Tibial artery (tissue), 4 donors: Measurements from ENCODE around the gene PCDH12.

ENCODE experiments used
- DNase-seq, 2 donors: peaks; one replicate each; pipeline ENCODE4 v3.0.0-alpha.2; 2019
- H3K27ac ChIP-seq, 2 donors: fragments of 200-600 bp; sonication (generic) in 1 of 2; 1 replicate in 1 of 2; 2 replicates in 1 of 2; pipeline ENCODE4 v1.5.1; 2018 to 2019; ENCODE audit warnings: mild to moderate bottlenecking in 1 of 2
- H3K27me3 ChIP-seq, 2 donors: fragments of 200-600 bp; sonication (generic) in 1 of 2; one replicate each; pipeline versions ENCODE4 v1.5.1 to v1.6.0; 2016 to 2019
- H3K36me3 ChIP-seq, 3 donors: fragments of 200-600 bp; sonication (generic) in 2 of 3; one replicate each; pipeline ENCODE4 v1.5.1; 2016 to 2019; ENCODE audit warnings: mild to moderate bottlenecking in 2 of 3
- H3K4me1 ChIP-seq, 4 donors: fragments of 200-600 bp; sonication (generic) in 2 of 4; 1 replicate in 3 of 4; 2 replicates in 1 of 4; pipeline ENCODE4 v1.5.1; 2016 to 2019
- H3K4me3 ChIP-seq, 2 donors: fragments of 200-600 bp; sonication (generic) in 1 of 2; 1 replicate in 1 of 2; 2 replicates in 1 of 2; pipeline ENCODE4 v1.5.1; 2018 to 2019; ENCODE audit warnings: mild to moderate bottlenecking in 2 of 2
- H3K9me3 ChIP-seq, 3 donors: fragments of 200-600 bp; sonication (generic) in 1 of 3; one replicate each; pipeline ENCODE4 v1.5.1; 2016 to 2019
- intact Hi-C: fragments of 100-400 bp; cut with DNase I; formaldehyde crosslinking; loops from one replicate; pipeline ENCODE4 v1.15.0; 2023; ENCODE audit warnings: low total_unique reads
- TF ChIP-seq, protein P1 (sequence below), 2 experiments: fragments of 200-600 bp in 1 of 2; fragments of 450-650 bp in 1 of 2; IDR thresholded peaks; one replicate each; pipeline ENCODE4 v1.5.1; 2017 to 2019; ENCODE audit warnings: antibody characterized with exemption in 2 of 2, mild to moderate bottlenecking in 1 of 2, moderate library complexity in 1 of 2

Gene PCDH12

DNA sequence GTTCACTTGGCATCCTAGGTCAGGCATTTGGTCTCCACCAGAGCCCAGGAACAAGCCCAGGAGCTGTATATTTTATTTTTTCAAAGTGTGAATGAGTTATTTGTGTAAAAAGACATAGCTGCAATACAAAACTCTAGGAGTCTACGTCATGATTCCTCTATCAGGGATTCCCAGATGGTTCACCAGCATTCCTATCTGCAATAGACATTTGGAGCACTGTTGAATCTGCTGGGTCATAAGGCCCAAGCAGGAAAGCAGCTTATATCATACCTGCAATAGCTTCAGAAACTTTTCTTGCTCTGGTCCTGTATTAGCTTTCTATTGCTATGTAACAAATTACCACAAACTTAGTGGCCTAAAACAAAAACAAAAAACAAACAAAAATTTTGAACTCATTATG is 51.0 kb downstream of the PCDH12 start:
- Histone ChIP-seq H3K36me3 (no peaks in the 10 kb centered on the region), H3K4me1 (no peaks in the 10 kb centered on the region), H3K4me3 (no peak overlapping the region), H3K27ac (no peak overlapping the region), H3K9me3 (no peaks in the 10 kb centered on the region), H3K27me3 (peaks cover 0 to 2% of the 10 kb centered on the region in 2 donors)
- intact Hi-C loops, result loop anchor here (10.0 kb wide), 1 partner anchor 48 kb away; the partner anchor contains the start of gene PCDH12
- TF ChIP-seq, protein P1, sequence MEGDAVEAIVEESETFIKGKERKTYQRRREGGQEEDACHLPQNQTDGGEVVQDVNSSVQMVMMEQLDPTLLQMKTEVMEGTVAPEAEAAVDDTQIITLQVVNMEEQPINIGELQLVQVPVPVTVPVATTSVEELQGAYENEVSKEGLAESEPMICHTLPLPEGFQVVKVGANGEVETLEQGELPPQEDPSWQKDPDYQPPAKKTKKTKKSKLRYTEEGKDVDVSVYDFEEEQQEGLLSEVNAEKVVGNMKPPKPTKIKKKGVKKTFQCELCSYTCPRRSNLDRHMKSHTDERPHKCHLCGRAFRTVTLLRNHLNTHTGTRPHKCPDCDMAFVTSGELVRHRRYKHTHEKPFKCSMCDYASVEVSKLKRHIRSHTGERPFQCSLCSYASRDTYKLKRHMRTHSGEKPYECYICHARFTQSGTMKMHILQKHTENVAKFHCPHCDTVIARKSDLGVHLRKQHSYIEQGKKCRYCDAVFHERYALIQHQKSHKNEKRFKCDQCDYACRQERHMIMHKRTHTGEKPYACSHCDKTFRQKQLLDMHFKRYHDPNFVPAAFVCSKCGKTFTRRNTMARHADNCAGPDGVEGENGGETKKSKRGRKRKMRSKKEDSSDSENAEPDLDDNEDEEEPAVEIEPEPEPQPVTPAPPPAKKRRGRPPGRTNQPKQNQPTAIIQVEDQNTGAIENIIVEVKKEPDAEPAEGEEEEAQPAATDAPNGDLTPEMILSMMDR (IDR thresholded peaks at IDR 0.05), result no peak
- no peak for DNase-seq

DNA sequence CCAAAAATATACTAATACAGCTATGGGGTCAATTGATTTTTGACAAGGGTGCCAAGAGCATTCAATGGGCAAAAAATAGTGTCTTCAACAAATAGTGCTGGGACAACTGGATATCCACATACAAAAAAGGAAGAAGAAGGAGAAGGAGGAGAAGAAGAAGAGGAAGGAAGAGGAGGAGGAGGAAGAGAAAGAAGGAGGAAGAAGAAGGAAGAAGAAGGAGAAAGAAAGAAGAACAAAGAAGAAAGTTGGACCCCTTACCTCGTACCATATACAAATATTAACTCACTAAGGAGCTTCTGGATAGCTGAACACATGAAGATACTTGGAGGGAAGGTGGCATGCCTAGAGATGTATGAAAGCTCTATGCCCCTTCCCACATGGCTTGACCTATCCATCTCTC is 51.5 kb downstream of the PCDH12 start:
- intact Hi-C loops, result loop anchor here (10.0 kb wide), 1 partner anchor 48 kb away; the partner anchor contains the start of gene PCDH12

DNA sequence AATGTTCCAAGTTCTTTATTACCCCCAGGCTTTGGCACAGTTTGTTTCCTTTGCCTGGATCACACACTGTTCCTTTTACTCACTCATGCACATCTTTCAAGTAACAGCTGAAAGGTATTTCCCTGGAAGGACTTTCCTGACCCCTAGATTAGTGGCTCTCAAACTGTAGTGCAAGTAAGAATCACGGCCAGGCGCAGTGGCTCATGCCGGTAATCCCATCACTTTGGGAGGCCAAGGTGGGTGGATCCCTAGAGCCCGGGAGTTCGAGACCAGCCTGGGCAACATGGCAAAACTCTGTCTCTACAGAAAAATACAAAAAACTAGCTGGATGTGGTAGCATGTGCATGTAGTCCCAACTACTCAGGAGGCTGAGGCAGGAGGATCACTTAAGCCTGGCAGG is 53.5 kb downstream of the PCDH12 start:
- TF ChIP-seq, protein P1 (IDR thresholded peaks at IDR 0.05), result no peak
- intact Hi-C loops, result loop anchor here (10.0 kb wide), 1 partner anchor 50 kb away; the partner anchor contains the start of gene PCDH12
- DNase-seq, result no peak

More for the DNA sequence above, 51.5 kb downstream of the PCDH12 start:
- no peak overlapping the region for H3K27ac ChIP-seq
- no peaks in the 10 kb centered on the region for H3K4me1 ChIP-seq
- DNase-seq, result no peak
- no peaks in the 10 kb centered on the region for H3K9me3 ChIP-seq
- TF ChIP-seq, protein P1 (IDR thresholded peaks at IDR 0.05), result no peak
- no peaks in the 10 kb centered on the region for H3K36me3 ChIP-seq
- H3K27me3 ChIP-seq, result peaks cover 0 to 1% of the 10 kb centered on the region in 2 donors
- H3K4me3 ChIP-seq, result no peak overlapping the region

DNA sequence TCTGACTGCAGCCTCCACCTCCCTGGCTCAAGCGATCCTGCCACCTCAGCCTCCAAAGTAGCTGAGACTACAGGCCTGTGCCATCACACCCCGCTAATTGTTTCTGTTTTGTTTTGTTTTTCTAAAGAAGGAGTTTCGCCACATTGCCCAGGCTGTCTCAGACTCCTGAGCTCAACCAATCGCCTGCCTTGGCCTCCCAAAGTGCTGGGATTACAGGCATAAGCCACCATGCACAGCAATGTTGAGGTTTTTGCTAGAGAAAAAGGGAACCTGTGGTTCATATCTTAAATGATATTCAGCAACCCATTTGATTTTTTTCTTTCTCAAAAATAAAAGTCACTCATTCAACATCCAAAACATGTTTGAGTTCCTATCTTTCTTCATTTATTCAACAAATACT is 54.7 kb downstream of the PCDH12 start:
- no peaks in the 10 kb centered on the region for H3K4me1 ChIP-seq
- peaks cover 0 to 5% of the 10 kb centered on the region in 2 donors for H3K27me3 ChIP-seq
- no peaks in the 10 kb centered on the region for H3K36me3 ChIP-seq
- intact Hi-C loops, result loop anchor here (10.0 kb wide), 1 partner anchor 52 kb away; the partner anchor contains the start of gene PCDH12
- no peaks in the 10 kb centered on the region for H3K9me3 ChIP-seq
- H3K27ac ChIP-seq, result no peak overlapping the region
- TF ChIP-seq, protein P1 (IDR thresholded peaks at IDR 0.05), result no peak
- H3K4me3 ChIP-seq, result no peak overlapping the region
- DNase-seq, result no peak

More for the DNA sequence above, 53.5 kb downstream of the PCDH12 start:
- H3K27ac ChIP-seq, result no peak overlapping the region
- H3K4me1 ChIP-seq, result no peaks in the 10 kb centered on the region
- H3K27me3 ChIP-seq, result peaks cover 0 to 5% of the 10 kb centered on the region in 2 donors
- no peak overlapping the region for H3K4me3 ChIP-seq
- H3K36me3 ChIP-seq, result no peaks in the 10 kb centered on the region
- H3K9me3 ChIP-seq, result no peaks in the 10 kb centered on the region

DNA sequence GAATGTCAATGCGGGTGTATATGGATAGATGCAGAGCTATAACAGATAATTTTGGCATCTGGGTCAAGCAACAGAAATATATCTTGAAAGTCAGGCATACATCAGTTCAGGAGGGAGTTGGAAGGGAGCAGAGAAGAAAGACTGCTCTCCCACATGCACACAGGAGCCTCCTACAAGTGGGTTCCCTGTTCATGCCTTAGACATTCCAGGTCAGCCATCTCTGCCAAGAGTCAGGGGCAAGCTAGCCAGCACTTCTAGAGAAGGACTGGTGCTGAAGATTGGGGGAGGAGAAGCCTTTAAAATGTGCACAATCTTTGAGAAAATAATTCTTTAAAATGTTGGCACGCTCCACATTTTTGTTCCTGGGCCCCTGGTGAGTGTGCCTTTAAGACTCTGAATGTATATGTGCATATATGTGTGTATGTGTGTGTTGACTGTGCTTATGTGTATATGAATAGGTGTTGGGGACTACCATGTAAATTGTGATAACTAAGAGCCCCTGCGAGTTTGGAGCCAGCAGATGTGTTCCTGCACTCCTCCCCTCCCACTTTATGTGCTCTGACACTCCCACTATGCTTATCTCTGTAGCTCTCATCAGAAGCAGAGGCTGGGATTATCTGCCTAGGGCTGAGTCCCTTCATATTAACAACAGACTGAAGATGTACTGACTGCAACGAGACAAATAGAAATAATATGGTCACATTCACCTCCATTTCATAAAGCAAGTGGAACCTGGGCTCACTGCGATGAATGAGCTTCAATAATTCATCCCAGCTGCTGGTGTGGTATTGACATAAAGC is 55.8 kb downstream of the PCDH12 start:
- H3K36me3 ChIP-seq, result no peaks in the 10 kb centered on the region
- no peaks in the 10 kb centered on the region for H3K4me1 ChIP-seq
- H3K27ac ChIP-seq, result no peak overlapping the region
- no peaks in the 10 kb centered on the region for H3K9me3 ChIP-seq
- H3K27me3 ChIP-seq, result peaks cover 0 to 5% of the 10 kb centered on the region in 2 donors
- no peak overlapping the region for H3K4me3 ChIP-seq
- TF ChIP-seq, protein P1 (IDR thresholded peaks at IDR 0.05), result no peak
- DNase-seq, result no peak
- intact Hi-C loops, result loop anchor here (10.0 kb wide), 1 partner anchor 53 kb away; the partner anchor contains the start of gene PCDH12
